Measurements from ENCODE around the gene KCNMA1. TPM values are rescaled to one million over a fixed set of nuclear protein-coding genes. Genes with fewer than 3 reads are reported as not detected.
A peak's percentile ranks its signal among the peaks of the same experiment; 100 is the strongest.
"Not testable (repeated sequence)": the region's sequence is repeated elsewhere in the genome, so short reads cannot be mapped to it uniquely, and the experiment has no call there.

The KCNMA1 gene
- 100 to 1,000 TPM in 1 of 3 donors, 10 to 100 TPM in 2; 45.4 to 312 (median 62.4) TPM for total RNA-seq
- long read RNA-seq, donor 1, transcript KCNMA1-219 (2 exons, 2,963 nt): major isoform, 16 of 172 reads
- long read RNA-seq, donor 1, partial matches to known transcripts: 112 of 172 reads
- long read RNA-seq, donor 1, other reads (novel, unspliced or antisense): 34 of 172 reads
- long read RNA-seq, donor 2, partial matches to known transcripts: 0 of 8 reads
- long read RNA-seq, donor 2, other reads (novel, unspliced or antisense): 4 of 8 reads

DNA sequence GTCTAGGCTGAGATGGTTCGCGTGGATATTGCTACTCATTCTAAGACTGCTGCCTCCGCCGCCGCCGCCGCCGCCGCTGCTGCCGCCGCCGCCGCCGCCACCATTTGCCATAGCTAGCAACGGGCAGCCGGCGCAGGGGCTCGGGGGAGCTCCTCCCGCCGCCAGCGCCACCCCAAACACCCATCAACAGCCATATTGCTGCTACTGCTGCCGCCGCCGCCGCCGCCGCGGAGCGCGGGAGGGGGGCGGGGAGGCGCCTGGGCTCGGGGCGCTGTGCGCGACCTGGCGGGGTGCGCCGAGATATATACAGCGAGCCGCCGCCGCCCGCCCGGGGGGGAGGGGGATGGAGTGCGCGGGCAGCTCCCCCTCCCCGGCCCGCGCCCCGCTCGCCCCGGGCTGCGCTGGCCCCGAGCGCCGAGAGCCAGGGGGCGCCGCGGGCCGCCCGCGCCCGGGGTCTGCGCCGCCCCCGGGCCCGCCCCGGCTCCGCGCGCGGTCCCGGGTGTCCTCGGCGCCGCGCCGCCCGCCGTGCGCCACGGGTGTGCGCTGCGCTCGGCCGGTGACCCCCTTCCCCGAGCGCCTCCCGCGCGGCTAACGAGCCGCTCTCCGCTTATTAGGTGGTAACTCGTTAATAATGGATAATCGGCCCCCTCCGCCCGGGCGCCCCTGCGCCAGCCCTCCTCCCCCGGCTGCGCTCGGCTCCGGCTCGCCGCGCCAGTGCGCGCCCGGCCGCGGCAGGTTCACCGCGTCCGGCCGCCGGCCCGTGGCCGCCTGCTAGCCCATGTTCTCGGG is at the start of gene KCNMA1:
TSS of gene KCNMA1 (minus strand) at position 277 of the 789 bp plus-strand sequence.
- TF ChIP-seq, protein P1, sequence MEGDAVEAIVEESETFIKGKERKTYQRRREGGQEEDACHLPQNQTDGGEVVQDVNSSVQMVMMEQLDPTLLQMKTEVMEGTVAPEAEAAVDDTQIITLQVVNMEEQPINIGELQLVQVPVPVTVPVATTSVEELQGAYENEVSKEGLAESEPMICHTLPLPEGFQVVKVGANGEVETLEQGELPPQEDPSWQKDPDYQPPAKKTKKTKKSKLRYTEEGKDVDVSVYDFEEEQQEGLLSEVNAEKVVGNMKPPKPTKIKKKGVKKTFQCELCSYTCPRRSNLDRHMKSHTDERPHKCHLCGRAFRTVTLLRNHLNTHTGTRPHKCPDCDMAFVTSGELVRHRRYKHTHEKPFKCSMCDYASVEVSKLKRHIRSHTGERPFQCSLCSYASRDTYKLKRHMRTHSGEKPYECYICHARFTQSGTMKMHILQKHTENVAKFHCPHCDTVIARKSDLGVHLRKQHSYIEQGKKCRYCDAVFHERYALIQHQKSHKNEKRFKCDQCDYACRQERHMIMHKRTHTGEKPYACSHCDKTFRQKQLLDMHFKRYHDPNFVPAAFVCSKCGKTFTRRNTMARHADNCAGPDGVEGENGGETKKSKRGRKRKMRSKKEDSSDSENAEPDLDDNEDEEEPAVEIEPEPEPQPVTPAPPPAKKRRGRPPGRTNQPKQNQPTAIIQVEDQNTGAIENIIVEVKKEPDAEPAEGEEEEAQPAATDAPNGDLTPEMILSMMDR (IDR thresholded peaks at IDR 0.05): no peak
- peak within 1 kb of the TSS; percentile 19 for H3K4me3 ChIP-seq
- ATAC-seq: peak; percentile 57
- intact Hi-C loops (cut with DNase I, micrococcal nuclease): loop anchor here (2.0 to 5.0 kb wide), 2 partner anchors 240 to 465 kb away; no protein-coding TSS in a partner anchor
- no peaks in the 10 kb centered on the region for H3K9me3 ChIP-seq
- H3K36me3 ChIP-seq (ENCODE audit: low read depth): no peaks in the 10 kb centered on the region
- H3K4me1 ChIP-seq (ENCODE audit: low read depth): peaks cover 7% of the 10 kb centered on the region
- DNase-seq: peak in 2 of 3 donors; percentile 29 to 57

DNA sequence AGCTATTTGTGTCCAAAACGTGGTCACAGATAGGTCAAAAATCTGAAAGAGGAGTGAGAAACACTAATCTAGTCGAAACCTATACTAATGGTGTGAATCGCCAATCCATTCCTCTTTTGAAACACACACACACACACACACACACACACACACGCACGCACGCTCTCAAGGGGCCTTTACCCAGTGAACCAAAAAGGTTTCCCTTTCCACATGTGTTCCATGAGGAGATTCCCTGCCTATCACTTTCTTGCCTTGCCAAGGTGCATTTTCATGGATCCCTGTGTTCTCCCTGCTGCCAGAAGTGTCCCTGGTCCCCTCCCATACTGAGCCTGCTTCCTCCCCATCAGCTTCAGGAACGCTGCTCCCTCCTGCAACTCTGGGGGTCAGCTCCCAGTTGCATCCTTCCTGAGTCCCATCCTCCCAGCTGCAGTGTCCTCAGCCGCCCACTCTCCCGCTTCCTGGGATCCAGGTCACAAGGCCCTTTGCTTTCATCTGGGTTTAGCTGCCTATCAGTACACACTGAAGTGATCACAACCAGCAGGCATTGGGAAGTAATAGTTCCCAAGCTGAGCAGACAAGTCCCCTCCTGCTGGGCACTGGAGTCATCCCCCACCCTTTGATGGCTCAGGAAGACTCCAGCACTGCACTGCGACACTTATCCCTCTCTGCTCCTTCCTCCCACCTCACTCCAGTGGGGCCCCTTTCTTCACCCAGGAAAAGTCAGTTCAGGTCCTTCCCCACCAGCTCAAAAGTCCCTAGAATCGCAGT is 49.2 kb upstream of the KCNMA1 start:
- TF ChIP-seq, protein P1 (IDR thresholded peaks at IDR 0.05): no peak
- Histone ChIP-seq H3K4me1 (ENCODE audit: low read depth) (no peaks in the 10 kb centered on the region), H3K4me3 (no peak overlapping the region), H3K36me3 (ENCODE audit: low read depth) (no peaks in the 10 kb centered on the region), H3K9me3 (no peaks in the 10 kb centered on the region)
- ATAC-seq: no peak
- intact Hi-C loops (cut with DNase I, micrococcal nuclease): no loop called here
- no peak for DNase-seq

DNA sequence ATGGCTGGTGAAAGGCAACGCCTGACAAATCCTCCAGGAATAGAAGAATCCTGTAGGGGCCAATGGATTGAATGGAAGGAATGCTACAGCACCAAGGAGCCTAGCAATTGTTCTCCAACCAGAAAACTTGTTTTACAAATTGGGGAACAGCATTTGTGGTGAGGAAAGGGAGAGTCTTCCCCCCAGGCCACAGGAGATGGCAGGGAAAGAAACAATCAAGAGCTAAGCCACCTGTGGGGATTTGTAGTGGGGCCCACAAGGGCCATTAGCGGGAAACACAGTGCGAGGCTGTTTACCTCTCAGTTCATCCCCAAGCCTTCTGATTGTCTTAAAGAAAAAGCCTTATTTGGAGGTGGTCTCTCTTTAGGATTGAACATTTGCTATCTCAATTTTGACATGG is 48.5 kb upstream of the KCNMA1 start:
- intact Hi-C loops (cut with DNase I, micrococcal nuclease): no loop called here
- no peaks in the 10 kb centered on the region for H3K36me3 ChIP-seq (ENCODE audit: low read depth)
- no peak overlapping the region for H3K4me3 ChIP-seq
- TF ChIP-seq, protein P1 (IDR thresholded peaks at IDR 0.05): no peak
- no peaks in the 10 kb centered on the region for H3K9me3 ChIP-seq
- no peaks in the 10 kb centered on the region for H3K4me1 ChIP-seq (ENCODE audit: low read depth)
- DNase-seq (no peak), ATAC-seq (no peak)

DNA sequence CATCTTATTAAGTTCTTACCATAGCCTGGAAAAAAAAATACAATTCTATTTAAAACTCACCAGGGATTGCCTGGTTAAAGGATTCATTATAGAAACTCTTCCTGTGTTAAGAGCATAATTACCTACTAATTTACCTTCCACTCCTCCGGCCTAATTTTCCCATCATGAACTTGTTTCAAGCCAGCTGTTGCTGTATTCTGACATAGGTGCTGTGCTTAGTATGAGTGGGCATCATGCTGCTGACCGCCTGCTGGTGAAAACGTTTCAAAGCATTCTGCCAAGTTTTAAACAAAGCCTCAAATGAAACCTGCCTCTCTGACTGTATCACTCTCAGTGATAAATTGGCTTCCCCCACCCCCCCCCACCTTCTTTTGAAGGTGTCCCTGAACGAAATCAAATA is 47.8 kb upstream of the KCNMA1 start:
- TF ChIP-seq, protein P1 (IDR thresholded peaks at IDR 0.05): no peak
- DNase-seq: no peak
- no peak for ATAC-seq
- Histone ChIP-seq H3K4me3 (no peak overlapping the region), H3K9me3 (no peaks in the 10 kb centered on the region), H3K4me1 (ENCODE audit: low read depth) (no peaks in the 10 kb centered on the region), H3K36me3 (ENCODE audit: low read depth) (no peaks in the 10 kb centered on the region)
- intact Hi-C loops (cut with DNase I, micrococcal nuclease): no loop called here

DNA sequence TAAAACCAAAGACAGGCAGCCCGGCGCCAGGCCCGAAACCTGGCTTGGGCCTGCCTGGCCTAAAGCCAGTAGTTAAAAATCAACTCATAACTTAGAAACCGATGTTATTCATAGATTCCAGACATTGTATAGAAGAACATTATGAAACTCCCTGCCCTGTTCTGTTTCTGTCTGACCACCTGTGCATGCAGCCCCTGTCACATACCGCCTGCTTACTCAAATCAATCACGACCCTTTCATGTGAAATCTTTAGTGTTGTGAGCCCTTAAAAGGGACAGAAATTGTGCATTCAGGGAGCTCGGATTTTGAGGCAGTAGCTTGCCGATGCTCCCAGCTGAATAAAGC is 45.5 kb upstream of the KCNMA1 start:
- peak in 2 of 3 donors; percentile 59 to 65 for DNase-seq
- H3K4me3 ChIP-seq; H3K36me3 ChIP-seq (ENCODE audit: low read depth); intact Hi-C loops (cut with DNase I, micrococcal nuclease); H3K4me1 ChIP-seq (ENCODE audit: low read depth); ATAC-seq; H3K9me3 ChIP-seq: not testable (repeated sequence)
